HepG2 (cell line): ENCODE data around the gene CCDC142. TPM values are rescaled to one million over a fixed set of nuclear protein-coding genes. Genes with fewer than 3 reads are reported as not detected.

Experiments used
- AFF4 ChIP-seq: sonication (generic); formaldehyde crosslinking; IDR thresholded peaks from 2 replicates; pipeline ENCODE4 v1.4.0; 2020; ENCODE audit warnings: missing genetic modification reagents
- ATAD3A ChIP-seq: sonication (generic); formaldehyde crosslinking; IDR thresholded peaks from 2 replicates; pipeline ENCODE4 v1.4.0; 2020; ENCODE audit warnings: missing genetic modification reagents
- ATF6 ChIP-seq: sonication (generic); formaldehyde crosslinking; conservative IDR thresholded peaks from 2 replicates; pipeline ENCODE4 v1.4.0; 2020; ENCODE audit warnings: missing genetic modification reagents
- GATAD1 ChIP-seq: IDR thresholded peaks from 2 replicates; pipeline ENCODE4 v1.6.1; 2016; ENCODE audit warnings: missing genetic modification reagents, missing compliant biosample characterization
- HNRNPK ChIP-seq: fragments of 200-400 bp; formaldehyde crosslinking; IDR thresholded peaks from 2 replicates; pipeline ENCODE4 v1.6.1; 2018; ENCODE audit warnings: low read length, low read depth, moderate library complexity, mild to moderate bottlenecking; ENCODE audit not compliant: poor library complexity, severe bottlenecking
- HNRNPLL ChIP-seq: fragments of 200-400 bp; formaldehyde crosslinking; IDR thresholded peaks from 2 replicates; pipeline ENCODE4 v1.6.1; 2017; ENCODE audit warnings: mild to moderate bottlenecking, low read depth, low read length; ENCODE audit not compliant: poor library complexity, severe bottlenecking
- HOXA9 ChIP-seq: sonication (generic); formaldehyde crosslinking; IDR thresholded peaks from 2 replicates; pipeline ENCODE4 v1.8.1; 2022; ENCODE audit warnings: missing genetic modification reagents, mild to moderate bottlenecking, moderate library complexity, borderline replicate concordance
- POLR2G ChIP-seq: fragments of 200-400 bp; formaldehyde crosslinking; IDR thresholded peaks from 2 replicates; pipeline ENCODE4 v1.6.1; 2018; ENCODE audit warnings: mild to moderate bottlenecking, low read depth, low read length, moderate library complexity
- RAD51 ChIP-seq: fragments of 450-650 bp; IDR thresholded peaks from 2 replicates; pipeline ENCODE4 v1.6.1; 2016; ENCODE audit warnings: borderline replicate concordance
- TBL1XR1 ChIP-seq: fragments of 150-350 bp; IDR thresholded peaks from 2 replicates; pipeline ENCODE4 v1.6.1; 2014; ENCODE audit warnings: borderline replicate concordance, low read length; ENCODE audit not compliant: partially characterized antibody
- TOPORS ChIP-seq: sonication (generic); formaldehyde crosslinking; IDR thresholded peaks from 2 replicates; pipeline ENCODE4 v1.8.0; 2023; ENCODE audit warnings: mild to moderate bottlenecking, missing genetic modification reagents
- ZBTB1 ChIP-seq: sonication (generic); formaldehyde crosslinking; IDR thresholded peaks from 2 replicates; pipeline ENCODE4 v1.4.0; 2020; ENCODE audit warnings: missing genetic modification reagents, borderline replicate concordance
- ZFY ChIP-seq: sonication (generic); formaldehyde crosslinking; IDR thresholded peaks from 2 replicates; pipeline ENCODE4 v1.4.0; 2020; ENCODE audit warnings: missing genetic modification reagents
- ZNF138 ChIP-seq: sonication (generic); formaldehyde crosslinking; IDR thresholded peaks from 2 replicates; pipeline ENCODE4 v1.5.0; 2020; ENCODE audit warnings: mild to moderate bottlenecking, low read depth, missing genetic modification reagents
- ZNF430 ChIP-seq: sonication (generic); formaldehyde crosslinking; IDR thresholded peaks from 2 replicates; pipeline ENCODE4 v1.9.0; 2021; ENCODE audit warnings: mild to moderate bottlenecking, missing genetic modification reagents
- ZNF552 ChIP-seq: sonication (generic); formaldehyde crosslinking; IDR thresholded peaks from 2 replicates; pipeline ENCODE4 v1.9.0; 2022; ENCODE audit warnings: missing genetic modification reagents, mild to moderate bottlenecking, borderline replicate concordance
- ZNF619 ChIP-seq: sonication (generic); formaldehyde crosslinking; IDR thresholded peaks from 2 replicates; pipeline ENCODE4 v1.4.0; 2020; ENCODE audit warnings: mild to moderate bottlenecking, missing genetic modification reagents
- ZNF746 ChIP-seq: sonication (generic); formaldehyde crosslinking; IDR thresholded peaks from 2 replicates; pipeline ENCODE4 v1.8.0; 2022; ENCODE audit warnings: mild to moderate bottlenecking, missing genetic modification reagents
- ZNF773 ChIP-seq: sonication (generic); formaldehyde crosslinking; IDR thresholded peaks from 2 replicates; pipeline ENCODE4 v1.4.0; 2020; ENCODE audit warnings: missing genetic modification reagents, borderline replicate concordance
- polyA plus RNA-seq, 8 experiments: library from polyadenylated mRNA; depleted of rRNA in 3 of 8; stranded (reverse) in 7 of 8; unstranded in 1 of 8; fragments of >200 nt; fragmentation: Illumina TruSeq in 4 of 8; extraction: Trizol in 4 of 8; gene quantifications; 2 replicates each; pipeline versions ENCODE4 v1.2.1 to v1.2.3, GENCODE V29; 2011 to 2016; ENCODE audit warnings: low read depth in 4 of 8, missing spikeins in 1 of 8, mixed read lengths in 1 of 8; ENCODE audit not compliant: insufficient read depth in 1 of 8
- total RNA-seq, 5 experiments: library from RNA; depleted of rRNA; stranded (reverse); fragments of >200 nt; fragmentation: Illumina TruSeq; extraction: Trizol; gene quantifications; 2 replicates each; pipeline ENCODE4 v1.2.3, GENCODE V29; 2016; ENCODE audit warnings: low read depth in 1 of 5
- TF ChIP-seq, protein P1 (sequence below): sonication (generic); formaldehyde crosslinking; IDR thresholded peaks from 2 replicates; pipeline ENCODE4 v1.8.0; 2022; ENCODE audit warnings: missing genetic modification reagents, low read depth, mild to moderate bottlenecking, borderline replicate concordance
- TF ChIP-seq, protein P2 (sequence below): sonication (generic); formaldehyde crosslinking; IDR thresholded peaks from 2 replicates; pipeline ENCODE4 v1.8.1; 2022; ENCODE audit warnings: low read depth, mild to moderate bottlenecking, missing genetic modification reagents

The CCDC142 gene
- total and polyA plus RNA-seq, 2 of the 13 experiments (the other 11 are each of a cell fraction or from before 2014, with no cell fraction given): 14.7 to 30.4 TPM

DNA sequence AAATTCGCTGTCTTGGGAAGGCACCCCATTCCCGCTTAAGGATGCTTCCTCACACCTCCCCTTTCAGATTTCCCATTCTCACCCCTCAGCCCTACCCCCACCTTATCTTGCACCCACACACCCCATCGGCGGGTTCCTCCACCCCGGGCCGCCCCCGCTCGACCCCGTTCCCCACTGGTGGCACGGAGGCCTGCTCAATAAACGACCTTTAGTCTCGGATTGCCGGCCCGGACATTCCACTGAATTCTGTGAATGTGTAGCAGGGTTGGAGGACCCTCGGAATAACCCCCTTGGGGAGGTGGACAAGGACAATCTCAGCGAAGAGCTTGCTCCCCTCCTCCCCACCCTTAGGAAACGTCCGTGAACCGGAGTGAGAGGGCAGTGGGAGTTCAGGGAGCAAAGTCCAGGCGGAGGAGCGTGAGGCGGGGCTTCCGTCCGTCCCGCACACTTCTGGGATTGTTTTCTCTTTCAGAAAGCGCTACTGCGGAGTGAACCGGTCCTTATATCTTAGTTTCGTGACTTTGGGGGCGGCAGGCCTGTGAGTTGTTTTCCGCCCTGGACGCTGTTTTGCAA, 19.4 kb upstream of the CCDC142 start (continued):
- TF ChIP-seq ATF6 (CRISPR knock-in tag) (0 out of 2 replicates have a peak, but pooled peaks have one; percentile 26), ZNF138 (CRISPR knock-in tag) (peak; percentile 21; the same call in 1 of the 2 replicates), TBL1XR1 (peak; percentile 53), HNRNPK (peak; percentile 75), ZBTB1 (no peak; the same call in 1 of the 2 replicates), HNRNPLL (peak; percentile 82), ZNF746 (CRISPR knock-in tag) (peak; percentile 72), RAD51 (no peak), TOPORS (0 out of 2 replicates have a peak, but pooled peaks have one; percentile 19), AFF4 (CRISPR knock-in tag) (no peak; the same call in 1 of the 2 replicates), ZNF552 (no peak), ZNF430 (peak; percentile 79), ZNF619 (CRISPR knock-in tag) (peak; percentile 36; the same call in 1 of the 2 replicates), ATAD3A (CRISPR knock-in tag) (no peak), HOXA9 (peak; percentile 76; the same call in 1 of the 2 replicates), GATAD1 (CRISPR knock-in tag) (peak; percentile 77), ZNF773 (CRISPR knock-in tag) (no peak), POLR2G (peak; percentile 96), ZFY (peak; percentile 39)
- TF ChIP-seq, protein P1, sequence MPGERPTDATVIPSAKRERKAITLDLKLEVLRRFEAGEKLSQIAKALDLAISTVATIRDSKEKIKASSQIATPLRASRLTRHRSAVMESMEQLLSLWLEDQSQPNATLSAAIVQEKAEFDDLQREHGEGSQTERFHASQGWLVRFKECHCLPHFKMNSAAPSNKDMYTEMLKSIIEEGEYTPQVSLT (CRISPR knock-in tag): no peak
- TF ChIP-seq, protein P2, sequence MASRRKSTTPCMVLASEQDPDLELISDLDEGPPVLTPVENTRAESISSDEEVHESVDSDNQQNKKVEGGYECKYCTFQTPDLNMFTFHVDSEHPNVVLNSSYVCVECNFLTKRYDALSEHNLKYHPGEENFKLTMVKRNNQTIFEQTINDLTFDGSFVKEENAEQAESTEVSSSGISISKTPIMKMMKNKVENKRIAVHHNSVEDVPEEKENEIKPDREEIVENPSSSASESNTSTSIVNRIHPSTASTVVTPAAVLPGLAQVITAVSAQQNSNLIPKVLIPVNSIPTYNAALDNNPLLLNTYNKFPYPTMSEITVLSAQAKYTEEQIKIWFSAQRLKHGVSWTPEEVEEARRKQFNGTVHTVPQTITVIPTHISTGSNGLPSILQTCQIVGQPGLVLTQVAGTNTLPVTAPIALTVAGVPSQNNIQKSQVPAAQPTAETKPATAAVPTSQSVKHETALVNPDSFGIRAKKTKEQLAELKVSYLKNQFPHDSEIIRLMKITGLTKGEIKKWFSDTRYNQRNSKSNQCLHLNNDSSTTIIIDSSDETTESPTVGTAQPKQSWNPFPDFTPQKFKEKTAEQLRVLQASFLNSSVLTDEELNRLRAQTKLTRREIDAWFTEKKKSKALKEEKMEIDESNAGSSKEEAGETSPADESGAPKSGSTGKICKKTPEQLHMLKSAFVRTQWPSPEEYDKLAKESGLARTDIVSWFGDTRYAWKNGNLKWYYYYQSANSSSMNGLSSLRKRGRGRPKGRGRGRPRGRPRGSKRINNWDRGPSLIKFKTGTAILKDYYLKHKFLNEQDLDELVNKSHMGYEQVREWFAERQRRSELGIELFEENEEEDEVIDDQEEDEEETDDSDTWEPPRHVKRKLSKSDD (CRISPR knock-in tag): peak; percentile 38; the same call in 1 of the 2 replicates
